GM12875 (cell line): ENCODE data around the gene CDC42BPB.

Experiments used
- H3K4me3 ChIP-seq: one replicate; pipeline ENCODE4 v1.5.1; 2011; ENCODE audit warnings: low read depth, low read length, control low read depth
- CTCF ChIP-seq: IDR thresholded peaks from 2 replicates; pipeline ENCODE4 v1.5.1; 2011; ENCODE audit warnings: low read depth, mild to moderate bottlenecking, control low read depth, inconsistent platforms, low read length, moderate library complexity, borderline replicate concordance; ENCODE audit not compliant: insufficient read depth

CDC42BPB gene

DNA sequence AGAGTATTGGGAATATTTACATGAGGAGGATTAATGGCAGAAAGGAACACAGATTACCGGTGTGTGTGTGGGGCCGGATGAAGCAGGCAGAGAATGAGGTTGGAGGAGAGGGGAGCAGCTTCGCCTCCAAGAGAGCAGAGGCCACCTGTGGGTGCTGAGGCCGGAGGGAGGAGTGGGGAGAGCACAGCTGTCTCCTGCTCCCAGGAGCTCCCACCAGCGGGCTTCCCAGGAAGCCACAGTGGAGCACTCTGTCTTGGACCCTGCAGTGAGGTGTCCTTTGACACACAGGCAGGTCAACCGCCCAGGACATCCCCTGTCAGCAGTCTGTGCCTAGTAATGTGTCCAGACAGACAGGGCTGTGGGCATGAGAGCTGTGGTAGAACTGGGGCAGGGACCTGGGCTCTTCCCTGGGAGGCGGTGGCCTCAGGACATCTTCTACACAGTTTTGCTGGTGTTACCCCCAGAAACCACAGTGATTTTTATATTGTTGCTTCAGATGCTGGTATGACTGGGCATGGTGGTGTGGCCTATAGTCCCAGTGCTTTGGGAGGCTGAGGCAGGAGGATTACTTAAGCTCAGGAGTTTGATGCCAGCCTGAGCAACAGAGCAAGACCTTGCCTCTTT is 153.3 kb downstream of the CDC42BPB start:
- no peak overlapping the region for H3K4me3 ChIP-seq
- TF ChIP-seq CTCF, result no peak

DNA sequence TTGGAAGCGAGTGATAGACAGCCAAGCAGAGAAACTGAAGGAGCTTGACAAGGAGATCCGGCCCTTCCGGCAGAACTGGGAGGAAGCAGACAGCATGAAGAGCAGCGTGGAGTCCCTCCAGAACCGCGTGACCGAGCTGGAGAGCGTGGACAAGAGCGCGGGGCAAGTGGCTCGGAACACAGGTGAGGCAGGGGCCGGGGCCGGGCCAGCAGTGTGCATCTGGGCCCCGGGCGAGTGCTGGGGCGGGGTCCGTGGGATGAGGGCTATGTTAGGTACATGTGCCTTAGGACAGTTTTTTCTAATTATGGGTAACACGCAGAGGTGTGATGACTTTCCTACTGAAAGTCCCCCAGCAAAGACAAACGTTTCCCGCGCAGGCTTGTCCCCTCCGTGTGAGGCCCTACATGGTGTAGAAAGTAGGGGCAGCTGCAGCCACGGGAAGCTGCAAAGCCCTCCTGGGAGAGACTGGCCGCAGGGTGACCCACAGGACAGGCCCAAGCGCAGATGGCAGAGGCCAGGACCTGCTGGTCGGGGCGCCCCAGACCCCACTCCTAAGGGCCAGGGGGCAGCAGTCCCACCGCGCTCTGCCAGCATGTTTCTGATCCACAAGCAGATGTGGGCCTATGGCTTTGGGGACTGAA is 154.0 kb downstream of the CDC42BPB start:
- TF ChIP-seq CTCF, result no peak
- no peak overlapping the region for H3K4me3 ChIP-seq

DNA sequence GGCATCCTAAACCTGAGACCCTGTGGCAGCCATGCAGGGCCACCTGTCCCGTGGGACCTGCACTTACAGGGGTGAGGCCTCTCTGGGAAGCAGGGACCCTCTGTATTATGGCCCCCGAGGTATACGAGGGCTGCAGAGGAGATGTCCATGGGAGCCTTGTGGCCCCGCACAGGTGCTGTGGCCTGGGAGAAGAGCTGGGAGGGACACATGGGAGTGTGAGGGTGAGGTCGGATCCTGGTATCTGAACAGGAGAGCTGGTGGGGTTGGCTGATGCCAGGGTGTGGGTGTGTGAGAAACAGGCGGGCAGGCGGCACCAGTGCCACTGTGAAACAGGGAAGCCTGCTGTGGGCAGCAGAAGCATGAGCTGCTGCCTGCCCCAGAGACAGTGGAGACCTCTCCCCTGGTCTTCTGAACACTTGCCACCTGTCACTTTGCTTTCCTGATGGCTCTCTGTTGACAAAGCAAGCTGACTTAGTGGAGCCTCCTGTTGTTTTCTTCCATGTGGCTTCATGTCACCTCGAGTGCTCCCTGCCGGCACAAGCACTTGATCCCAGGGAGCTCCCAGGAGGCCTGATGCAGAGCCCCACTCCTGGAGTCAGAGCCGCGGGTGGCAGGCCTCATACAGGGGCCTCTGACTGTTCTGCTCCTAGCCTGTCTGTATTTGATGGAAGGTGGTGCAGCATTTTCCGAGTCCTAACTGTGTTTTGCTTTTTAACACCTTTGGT is 154.7 kb downstream of the CDC42BPB start:
- TF ChIP-seq CTCF, result no peak
- H3K4me3 ChIP-seq, result no peak overlapping the region

DNA sequence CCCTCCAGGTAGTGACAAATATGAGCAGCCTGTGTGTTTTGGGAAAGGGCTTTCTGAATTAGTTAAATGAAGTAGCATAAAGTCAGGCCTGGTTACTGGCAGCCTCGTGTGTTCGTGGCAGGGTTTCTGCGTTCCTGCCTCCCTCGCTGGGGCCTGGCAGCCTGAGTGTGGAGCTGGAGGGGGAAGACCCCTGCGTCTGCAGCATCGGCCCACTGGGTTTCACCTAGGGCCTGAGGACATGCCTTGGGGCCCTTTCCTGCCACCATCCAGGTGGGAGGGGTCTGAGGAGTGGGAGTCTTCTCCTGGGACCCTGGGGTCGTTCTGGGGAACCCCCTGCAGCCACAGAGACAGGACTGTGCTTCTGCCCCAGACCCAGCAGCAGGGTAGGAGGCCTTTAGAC is 155.3 kb downstream of the CDC42BPB start:
- H3K4me3 ChIP-seq, result no peak overlapping the region
- no peak for TF ChIP-seq CTCF

DNA sequence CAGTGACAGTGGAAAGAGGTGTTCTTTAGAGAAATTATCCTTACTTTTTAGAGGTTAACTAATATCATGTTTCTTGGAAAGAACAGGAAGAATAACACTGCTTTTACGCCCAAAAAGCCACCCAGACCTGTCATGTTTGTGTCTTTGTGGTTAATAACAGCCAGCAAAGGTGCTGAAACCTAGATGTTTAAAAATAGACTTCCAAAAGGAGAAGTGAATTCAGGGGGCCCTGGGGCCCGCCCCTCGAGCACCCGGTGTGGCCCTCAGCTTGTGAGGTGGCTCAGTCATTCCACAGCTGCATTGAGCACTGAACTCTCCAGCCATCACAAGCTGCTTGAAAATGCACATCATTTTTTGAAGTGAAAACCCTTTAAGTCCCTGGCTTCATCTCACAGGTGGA is 155.7 kb downstream of the CDC42BPB start:
- H3K4me3 ChIP-seq, result no peak overlapping the region
- no peak for TF ChIP-seq CTCF

DNA sequence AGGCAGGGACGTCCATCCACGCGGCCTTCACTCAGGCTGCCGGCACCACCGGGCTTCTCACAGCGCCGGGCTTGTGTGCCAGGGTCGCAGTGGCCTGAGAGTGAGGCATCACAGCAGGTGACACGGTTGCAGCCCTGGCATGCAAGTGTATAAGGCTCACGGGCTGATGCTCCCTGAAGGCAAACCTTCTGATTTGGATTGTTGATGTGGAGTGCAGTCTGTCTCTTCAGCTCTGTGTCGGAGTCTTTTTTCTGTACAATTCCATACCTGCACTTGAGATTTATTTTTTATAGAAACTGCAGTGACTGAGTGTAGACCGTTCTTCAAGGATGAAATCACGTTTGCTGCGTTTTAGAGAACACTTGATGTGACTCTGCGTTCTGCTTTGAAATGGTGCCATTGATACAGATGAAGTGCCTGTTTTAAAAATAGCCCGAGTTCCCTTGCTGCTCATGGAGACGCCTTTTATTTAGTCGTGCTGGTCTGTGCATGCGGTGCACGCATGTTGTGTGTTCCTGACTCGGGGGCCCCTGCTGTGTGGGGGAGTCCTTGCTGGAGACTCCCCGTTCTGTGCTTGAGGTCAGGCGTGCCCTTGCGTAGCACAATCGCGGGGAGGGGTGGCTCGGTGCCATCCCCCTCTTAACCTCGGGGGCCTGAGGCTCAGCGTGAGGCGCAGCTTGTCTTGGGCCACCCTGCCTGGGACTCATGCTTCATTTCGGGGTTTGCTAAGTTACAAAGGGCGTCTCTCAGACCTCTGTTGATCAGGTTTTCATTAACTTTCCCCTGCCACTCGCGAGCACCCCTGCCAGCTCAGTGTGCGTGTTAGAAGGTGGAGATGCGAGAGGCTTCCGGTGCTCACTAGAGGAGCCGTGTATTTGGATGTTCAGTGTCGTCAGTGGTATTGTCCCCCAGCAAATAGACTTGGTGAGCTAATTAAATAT is 156.4 kb downstream of the CDC42BPB start:
- TF ChIP-seq CTCF, result no peak
- peak overlapping the region; percentile 35 for H3K4me3 ChIP-seq
